OCI-LY3 (cell line): ENCODE results near the gene PTPRR.

Source experiments
- H2AFZ ChIP-seq: fragments of 200-600, 300-600 bp; shearing (Covaris generic); 2 replicates; pipeline ENCODE4 v1.6.0; 2014; ENCODE audit warnings: antibody characterized with exemption, low read depth, low read length
- H3K27ac ChIP-seq: fragments of 200-600, 300-600 bp; sonication (generic); 2 replicates; pipeline ENCODE4 v1.5.1; 2014; ENCODE audit warnings: mild to moderate bottlenecking, low read length, moderate library complexity, mixed read lengths
- H3K27me3 ChIP-seq: fragments of 200-600, 300-600 bp; sonication (generic); 2 replicates; pipeline ENCODE4 v1.6.1; 2014; ENCODE audit warnings: low read depth, low read length, mixed read lengths
- H3K36me3 ChIP-seq: fragments of 200-600, 300-600 bp; sonication (generic); replicated peaks from 2 replicates; pipeline ENCODE3; 2014; ENCODE audit warnings: low read depth, low read length, mixed read lengths
- H3K4me1 ChIP-seq: fragments of 300-600, 200-600 bp; sonication (generic); 2 replicates; pipeline ENCODE4 v1.6.1; 2014; ENCODE audit warnings: low read length, mixed read lengths
- H3K4me2 ChIP-seq: fragments of 200-600, 300-600 bp; sonication (generic); 2 replicates; pipeline ENCODE4 v1.6.1; 2014; ENCODE audit warnings: low read length, mixed read lengths
- H3K4me3 ChIP-seq: fragments of 300-600, 200-600 bp; sonication (generic); 2 replicates; pipeline ENCODE4 v1.5.1; 2014; ENCODE audit warnings: antibody characterized with exemption, mild to moderate bottlenecking, low read length, moderate library complexity
- H3K79me2 ChIP-seq: fragments of 300-600, 200-600 bp; shearing (Covaris generic); 2 replicates; pipeline ENCODE4 v1.6.1; 2014; ENCODE audit warnings: mild to moderate bottlenecking, low read length, mixed read lengths
- H3K9ac ChIP-seq: fragments of 300-600, 200-600 bp; shearing (Covaris generic); 2 replicates; pipeline ENCODE4 v1.6.0; 2014; ENCODE audit warnings: mild to moderate bottlenecking, low read length, moderate library complexity
- H3K9me3 ChIP-seq: fragments of 200-600, 300-600 bp; shearing (Covaris generic); 2 replicates; pipeline ENCODE4 v1.6.1; 2014; ENCODE audit warnings: low read length, mixed read lengths; ENCODE audit not compliant: insufficient read depth
- H4K20me1 ChIP-seq: fragments of 200-600, 300-600 bp; sonication (generic); 2 replicates; pipeline ENCODE4 v1.6.1; 2016; ENCODE audit warnings: low read length, mixed read lengths; ENCODE audit not compliant: insufficient read depth
- EZH2phosphoT487 ChIP-seq: fragments of 200-600 bp; shearing (Covaris generic); IDR thresholded peaks from 2 replicates; pipeline ENCODE4 v1.6.1; 2018; ENCODE audit warnings: antibody characterized with exemption, mixed run types, low read depth
- TF ChIP-seq, protein P1 (sequence below): fragments of 200-600, 300-600 bp; sonication (generic); IDR thresholded peaks from 2 replicates; pipeline ENCODE4 v1.5.1; 2014; ENCODE audit warnings: antibody characterized with exemption, low read length, low read depth

Gene PTPRR

DNA sequence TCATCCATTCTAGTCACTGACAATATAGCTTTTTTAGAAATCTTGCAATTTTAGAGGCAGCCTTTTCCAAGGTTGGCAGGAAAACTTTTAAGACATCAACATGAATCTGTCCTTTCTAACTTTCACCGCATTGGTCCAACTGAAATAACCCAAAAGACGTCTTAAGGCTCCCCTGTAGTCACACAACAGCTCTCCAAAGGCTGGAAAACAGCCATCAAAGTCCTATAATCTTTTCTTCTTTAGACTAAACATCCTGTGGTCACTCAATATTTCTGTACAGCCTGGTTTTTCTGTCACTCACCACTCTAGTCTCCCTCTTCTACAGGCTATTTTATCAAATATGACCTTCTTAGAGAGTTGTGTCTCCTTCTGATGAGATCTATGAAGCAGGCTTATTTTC lies 278.8 kb downstream of the PTPRR start:
- Histone ChIP-seq H3K79me2 (no peaks in the 10 kb centered on the region), H2AFZ (no peak overlapping the region), H4K20me1 (no peaks in the 10 kb centered on the region), H3K36me3 (no peaks in the 10 kb centered on the region), H3K9ac (no peak overlapping the region), H3K27ac (no peak overlapping the region), H3K4me3 (no peak overlapping the region), H3K4me1 (no peaks in the 10 kb centered on the region), H3K27me3 (no peaks in the 10 kb centered on the region), H3K4me2 (no peak overlapping the region), H3K9me3 (no peaks in the 10 kb centered on the region)
- TF ChIP-seq, protein P1, sequence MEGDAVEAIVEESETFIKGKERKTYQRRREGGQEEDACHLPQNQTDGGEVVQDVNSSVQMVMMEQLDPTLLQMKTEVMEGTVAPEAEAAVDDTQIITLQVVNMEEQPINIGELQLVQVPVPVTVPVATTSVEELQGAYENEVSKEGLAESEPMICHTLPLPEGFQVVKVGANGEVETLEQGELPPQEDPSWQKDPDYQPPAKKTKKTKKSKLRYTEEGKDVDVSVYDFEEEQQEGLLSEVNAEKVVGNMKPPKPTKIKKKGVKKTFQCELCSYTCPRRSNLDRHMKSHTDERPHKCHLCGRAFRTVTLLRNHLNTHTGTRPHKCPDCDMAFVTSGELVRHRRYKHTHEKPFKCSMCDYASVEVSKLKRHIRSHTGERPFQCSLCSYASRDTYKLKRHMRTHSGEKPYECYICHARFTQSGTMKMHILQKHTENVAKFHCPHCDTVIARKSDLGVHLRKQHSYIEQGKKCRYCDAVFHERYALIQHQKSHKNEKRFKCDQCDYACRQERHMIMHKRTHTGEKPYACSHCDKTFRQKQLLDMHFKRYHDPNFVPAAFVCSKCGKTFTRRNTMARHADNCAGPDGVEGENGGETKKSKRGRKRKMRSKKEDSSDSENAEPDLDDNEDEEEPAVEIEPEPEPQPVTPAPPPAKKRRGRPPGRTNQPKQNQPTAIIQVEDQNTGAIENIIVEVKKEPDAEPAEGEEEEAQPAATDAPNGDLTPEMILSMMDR = no peak
- no peak for TF ChIP-seq EZH2phosphoT487

DNA sequence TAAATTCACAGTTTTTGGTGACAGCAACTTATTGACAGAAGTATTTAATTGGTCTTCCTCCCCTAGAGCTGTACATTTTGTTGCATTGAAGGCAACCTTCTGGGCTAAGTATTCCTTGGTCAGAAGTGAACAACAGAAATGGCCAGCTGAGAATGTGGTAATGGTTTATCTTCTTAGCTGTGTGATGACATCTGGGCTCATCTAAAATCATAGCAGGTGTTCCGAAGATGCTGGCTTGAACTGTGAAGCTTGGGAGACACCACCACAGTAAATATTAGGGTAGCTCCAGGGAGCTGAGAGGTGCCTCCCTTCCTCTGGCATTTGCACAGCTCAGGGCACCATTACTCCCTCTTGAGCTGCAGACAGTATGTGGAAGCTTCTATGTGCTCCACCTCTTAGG lies 279.6 kb downstream of the PTPRR start:
- Histone ChIP-seq H3K4me3 (no peak overlapping the region), H2AFZ (no peak overlapping the region), H3K4me2 (no peak overlapping the region), H4K20me1 (no peaks in the 10 kb centered on the region), H3K27ac (no peak overlapping the region), H3K79me2 (no peaks in the 10 kb centered on the region), H3K9ac (no peak overlapping the region), H3K4me1 (no peaks in the 10 kb centered on the region), H3K27me3 (no peaks in the 10 kb centered on the region), H3K9me3 (no peaks in the 10 kb centered on the region), H3K36me3 (no peaks in the 10 kb centered on the region)
- TF ChIP-seq, protein P1 = no peak
- TF ChIP-seq EZH2phosphoT487 = no peak

DNA sequence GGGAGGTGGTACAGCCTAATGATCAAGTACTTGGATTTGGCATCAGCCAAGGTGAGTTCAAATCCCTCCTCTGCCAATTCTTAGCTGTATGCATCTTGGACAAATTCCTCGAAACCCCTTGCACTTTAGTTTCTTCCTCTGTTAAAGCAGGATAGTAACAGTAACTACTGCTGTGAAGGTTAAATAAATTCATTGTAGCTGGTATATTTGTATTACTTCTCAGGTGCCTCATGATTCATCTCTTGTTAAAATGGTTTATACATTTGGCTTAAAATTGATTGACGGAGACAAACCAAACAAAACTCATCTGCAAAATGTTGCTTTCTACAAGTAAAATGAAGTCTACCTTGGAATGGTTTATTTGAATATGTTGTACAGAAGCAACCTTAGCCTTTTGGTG lies 281.0 kb downstream of the PTPRR start:
- no peak overlapping the region for H3K4me2 ChIP-seq
- no peaks in the 10 kb centered on the region for H3K27me3 ChIP-seq
- H2AFZ ChIP-seq = no peak overlapping the region
- no peaks in the 10 kb centered on the region for H3K36me3 ChIP-seq
- H3K9me3 ChIP-seq = no peaks in the 10 kb centered on the region
- no peak overlapping the region for H3K4me3 ChIP-seq
- TF ChIP-seq, protein P1 = no peak
- TF ChIP-seq EZH2phosphoT487 = no peak
- no peak overlapping the region for H3K9ac ChIP-seq
- H3K79me2 ChIP-seq = no peaks in the 10 kb centered on the region
- no peaks in the 10 kb centered on the region for H4K20me1 ChIP-seq
- no peaks in the 10 kb centered on the region for H3K4me1 ChIP-seq
- H3K27ac ChIP-seq = no peak overlapping the region

DNA sequence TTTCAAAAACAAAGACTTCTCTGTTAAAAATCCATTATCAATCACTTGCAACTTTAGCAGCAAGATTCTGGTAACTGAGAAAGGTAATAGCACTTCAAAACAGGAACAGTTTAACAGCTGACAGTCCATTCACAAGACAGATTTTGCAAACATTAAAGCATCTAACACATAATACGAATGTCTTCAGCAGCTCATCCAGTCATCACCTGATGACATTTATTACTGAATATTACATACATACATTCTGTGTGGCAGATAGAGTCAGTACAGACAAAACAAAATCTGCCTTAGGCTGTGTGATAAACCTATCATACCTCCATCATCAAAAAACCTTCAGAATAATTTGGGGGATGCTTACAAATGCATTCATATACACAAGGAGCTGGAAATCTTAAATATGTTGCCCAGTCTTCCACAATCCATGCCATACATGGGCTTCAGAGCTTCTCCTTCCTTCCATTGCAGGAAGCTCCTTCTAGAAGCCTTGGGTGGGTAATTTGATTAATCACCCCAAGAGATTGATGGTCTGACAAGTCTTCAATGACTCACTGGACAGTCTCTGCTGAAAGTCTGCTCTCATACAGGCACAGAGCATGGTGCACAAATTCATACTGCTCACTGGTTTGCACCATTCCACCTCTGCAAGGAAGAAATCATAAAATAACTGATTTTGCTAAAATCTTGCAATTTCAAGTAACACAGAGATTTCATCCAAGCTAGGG lies 281.7 kb downstream of the PTPRR start:
- Histone ChIP-seq H3K9ac (no peak overlapping the region), H3K9me3 (no peaks in the 10 kb centered on the region), H3K4me1 (no peaks in the 10 kb centered on the region), H3K27me3 (no peaks in the 10 kb centered on the region), H4K20me1 (no peaks in the 10 kb centered on the region), H3K79me2 (no peaks in the 10 kb centered on the region), H3K27ac (no peak overlapping the region), H3K36me3 (no peaks in the 10 kb centered on the region), H2AFZ (no peak overlapping the region), H3K4me2 (no peak overlapping the region), H3K4me3 (no peak overlapping the region)
- TF ChIP-seq EZH2phosphoT487 = no peak
- TF ChIP-seq, protein P1 = no peak
